SH-SY5Y (cell line): ENCODE results near the gene SLTM.

Experiments
- GATA2 ChIP-seq: IDR thresholded peaks from 2 replicates; pipeline ENCODE4 v1.6.1; 2011; ENCODE audit warnings: mild to moderate bottlenecking, low read depth, low read length
- GATA3 ChIP-seq: IDR thresholded peaks from 2 replicates; pipeline ENCODE4 v1.6.1; 2011; ENCODE audit warnings: low read depth, mild to moderate bottlenecking, low read length, moderate library complexity

DNA sequence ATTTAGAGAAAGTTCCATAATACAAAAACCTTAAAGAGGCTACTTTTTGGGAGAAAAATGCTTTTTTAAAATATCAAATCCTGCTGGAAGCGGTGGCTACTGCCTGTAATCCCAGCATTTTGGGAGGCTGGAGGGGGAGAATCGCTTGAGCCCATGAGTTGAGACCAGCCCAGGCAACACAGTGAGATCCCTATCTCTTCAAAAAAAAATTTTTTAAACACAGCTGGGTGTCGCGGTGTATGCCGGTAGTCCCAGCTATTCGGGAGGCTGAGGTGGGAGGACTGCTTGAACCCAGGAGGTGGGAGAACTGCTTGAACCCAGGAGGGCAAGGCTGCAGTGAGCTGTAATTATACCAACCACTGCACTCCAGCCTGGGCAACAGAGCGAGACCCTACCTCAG is 14.2 kb downstream of the SLTM start:
- TF ChIP-seq GATA2 (peak; percentile 12; the same call in 1 of the 2 replicates), GATA3 (no peak)
